Measurements from ENCODE around the gene TTC17. TPM values are rescaled to one million over a fixed set of nuclear protein-coding genes. Genes with fewer than 3 reads are reported as not detected.
A peak's percentile ranks its signal among the peaks of the same experiment; 100 is the strongest.

TTC17 gene
- total and polyA plus RNA-seq, 9 of the 15 experiments (the other 6 are each of a cell fraction or from before 2014, with no cell fraction given): 19.7 to 99.1 (median 53.3) TPM

- TF ChIP-seq JUND (IDR thresholded peaks at IDR 0.05; ENCODE audit: borderline replicate concordance, low read depth, low read length) (no peak), JUND (tag; IDR thresholded peaks at IDR 0.05; ENCODE audit: borderline replicate concordance, low read depth, low read length) (no peak), NUFIP1 (IDR thresholded peaks at IDR 0.05; ENCODE audit: partially characterized antibody) (no peak)
These were observed 1.8 kb downstream of the TTC17 start (continued) for GRCh38 chr11:43360361-43361032.

DNA sequence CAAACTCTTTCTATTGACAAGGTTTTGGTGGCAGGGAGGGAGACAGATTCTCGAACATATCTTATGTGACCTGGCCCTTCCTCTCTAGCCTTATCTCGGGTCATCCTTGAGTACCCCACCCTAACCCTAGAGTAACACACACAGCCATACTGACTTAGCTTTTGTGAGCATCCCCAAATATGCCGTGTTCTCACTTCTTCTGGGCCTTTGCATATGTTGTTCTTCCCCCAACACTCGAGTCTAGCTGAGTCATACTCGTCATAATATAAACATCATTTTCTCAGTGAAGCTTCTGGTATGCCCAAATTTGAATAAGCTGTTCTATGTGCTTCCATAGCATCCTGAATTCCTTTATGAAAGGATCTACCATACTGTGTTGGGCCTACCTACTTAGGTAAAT is 8.0 kb downstream of the TTC17 start:
- H3K36me3 ChIP-seq (ENCODE audit: control insufficient read depth, insufficient read depth, low read length): peaks cover 77% of the 10 kb centered on the region
- POLR2A ChIA-PET: interaction anchor here (0.9 to 2.1 kb wide), 5 partner anchors 8 to 20 kb away, joined by 3 to 19 read pairs (median 4); partner anchors contain the start of gene TTC17
- no peaks in the 10 kb centered on the region for H3K9me3 ChIP-seq (replicated peaks; ENCODE audit: control insufficient read depth, insufficient read depth, low read depth, low read length)
- in situ Hi-C loops (cut with MboI): no loop called here
- peak overlapping the region; percentile 75; the same call in 2 of the 3 replicates for H3K27ac ChIP-seq (ENCODE audit: extremely low read depth, low read depth, low read length)
- H3K79me2 ChIP-seq (ENCODE audit: control insufficient read depth, insufficient read depth, low read length): peaks cover 98% of the 10 kb centered on the region
- DNase-seq (ENCODE audit: extremely low read depth in 1 of 4, low spot score in 3 of 4): peak; percentile 27 to 58 (median 38)
- BruUV-seq (replicated peaks): no TSS peak
- H2AFZ ChIP-seq (ENCODE audit: low read depth, low read length): no peak overlapping the region
- peak overlapping the region in 1 of 2 experiments; percentile 21; a peak in 1 of 4 replicates for H3K9ac ChIP-seq (ENCODE audit: insufficient read depth in 1 of 2, low read depth in 2 of 2, low read length in 2 of 2)
- peaks cover 19% of the 10 kb centered on the region; the same call in 1 of the 2 replicates for H4K20me1 ChIP-seq (replicated peaks; ENCODE audit: control insufficient read depth, insufficient read depth, low read length)
- no peaks in the 10 kb centered on the region for H3K27me3 ChIP-seq (ENCODE audit: control insufficient read depth in 2 of 2, insufficient read depth in 2 of 2, low read length in 2 of 2)
- 8% methylated on average over 5 of the region's 5 CpGs for WGBS (ENCODE audit: insufficient coverage, low coverage, missing lambda C conversion rate)
- H3K4me2 ChIP-seq (ENCODE audit: insufficient read depth, low read length): peak overlapping the region; percentile 55
- CTCF ChIA-PET (ENCODE audit: low intra/inter-chr PET ratio): no interaction called here
- no peak overlapping the region for H3K4me3 ChIP-seq
- intact Hi-C loops (cut with micrococcal nuclease): no loop called here
- H3K4me1 ChIP-seq (replicated peaks in 1 of 2; ENCODE audit: control insufficient read depth in 2 of 2, insufficient read depth in 2 of 2, low read length in 2 of 2): peaks cover 13 to 33% of the 10 kb centered on the region in 2 experiments
- peaks cover 3% of the 10 kb centered on the region for H3K9me1 ChIP-seq (ENCODE audit: control insufficient read depth, insufficient read depth, low read length)
- ATAC-seq: peak; percentile 79
- peak; percentile 29 for FAIRE-seq
- TF ChIP-seq ZNF316 (IDR thresholded peaks at IDR 0.05): peak; percentile 88
- TF ChIP-seq CCNT2 (IDR thresholded peaks at IDR 0.05; ENCODE audit: borderline replicate concordance, extremely low read depth, insufficient read length, low read depth, low read length): no peak
- TF ChIP-seq C11orf30 (IDR thresholded peaks at IDR 0.05; ENCODE audit: low read depth): peak; percentile 81
- TF ChIP-seq FOSL1 (tag; conservative IDR thresholded peaks at IDR 0.05): peak; percentile 76
- 0 out of 4 replicates have a peak, but pooled peaks of 1 of the 2 experiments have one; percentile 35 for TF ChIP-seq FOXA3 (CRISPR knock-in tag; conservative IDR thresholded peaks at IDR 0.05 in 1 of 2, IDR thresholded peaks at IDR 0.05 in 1 of 2)
- TF ChIP-seq ELK3 (CRISPR knock-in tag; IDR thresholded peaks at IDR 0.05): no peak
- TF ChIP-seq CBFA2T2 (conservative IDR thresholded peaks at IDR 0.05): 0 out of 2 replicates have a peak, but pooled peaks have one; percentile 25
- TF ChIP-seq MAFF (IDR thresholded peaks at IDR 0.05; ENCODE audit: low read length): peak; percentile 64; the same call in 1 of the 2 replicates
- TF ChIP-seq CBFA2T3 (IDR thresholded peaks at IDR 0.05): peak; percentile 53
- TF ChIP-seq MAFK (IDR thresholded peaks at IDR 0.05; ENCODE audit: low read length): peak; percentile 65
- no peak for TF ChIP-seq RFX7 (CRISPR knock-in tag; IDR thresholded peaks at IDR 0.05)
- peak; percentile 41 to 48; a peak in 1 of 4 replicates for TF ChIP-seq FOXK2 (conservative IDR thresholded peaks at IDR 0.05 in 1 of 2, IDR thresholded peaks at IDR 0.05 in 1 of 2; ENCODE audit: low read depth in 2 of 2)
- peak; percentile 53 for TF ChIP-seq ATF3 (IDR thresholded peaks at IDR 0.05)
- TF ChIP-seq ATF3 (CRISPR knock-in tag; conservative IDR thresholded peaks at IDR 0.05): no peak
- TF ChIP-seq OTX1 (CRISPR knock-in tag; IDR thresholded peaks at IDR 0.05): no peak
- TF ChIP-seq ZNF24 (IDR thresholded peaks at IDR 0.05): no peak
- TF ChIP-seq ATF1 (CRISPR knock-in tag; IDR thresholded peaks at IDR 0.05): no peak
- peak; percentile 53 for TF ChIP-seq ATF1 (tag; IDR thresholded peaks at IDR 0.05)

Data from K562 (cell line).